WTC11 (cell line): ENCODE data around the gene HEATR5A.

ENCODE experiments used
- CREB1 ChIP-seq: sonication (generic); formaldehyde crosslinking; IDR thresholded peaks from 2 replicates; pipeline ENCODE4 v1.8.0; 2023; ENCODE audit warnings: mild to moderate bottlenecking, missing genetic modification reagents
- MYBL2 ChIP-seq: sonication (generic); formaldehyde crosslinking; IDR thresholded peaks from 2 replicates; pipeline ENCODE4 v1.8.1; 2023; ENCODE audit warnings: mild to moderate bottlenecking, moderate library complexity, missing genetic modification reagents
- ZNF219 ChIP-seq: sonication (generic); formaldehyde crosslinking; IDR thresholded peaks from 2 replicates; pipeline ENCODE4 v1.8.0; 2023; ENCODE audit warnings: missing genetic modification reagents, mild to moderate bottlenecking, borderline replicate concordance
- TF ChIP-seq, protein P1 (sequence below): sonication (generic); formaldehyde crosslinking; conservative IDR thresholded peaks from 2 replicates; pipeline ENCODE4 v1.8.1; 2023; ENCODE audit warnings: mild to moderate bottlenecking, low read depth, missing genetic modification reagents, moderate library complexity

DNA sequence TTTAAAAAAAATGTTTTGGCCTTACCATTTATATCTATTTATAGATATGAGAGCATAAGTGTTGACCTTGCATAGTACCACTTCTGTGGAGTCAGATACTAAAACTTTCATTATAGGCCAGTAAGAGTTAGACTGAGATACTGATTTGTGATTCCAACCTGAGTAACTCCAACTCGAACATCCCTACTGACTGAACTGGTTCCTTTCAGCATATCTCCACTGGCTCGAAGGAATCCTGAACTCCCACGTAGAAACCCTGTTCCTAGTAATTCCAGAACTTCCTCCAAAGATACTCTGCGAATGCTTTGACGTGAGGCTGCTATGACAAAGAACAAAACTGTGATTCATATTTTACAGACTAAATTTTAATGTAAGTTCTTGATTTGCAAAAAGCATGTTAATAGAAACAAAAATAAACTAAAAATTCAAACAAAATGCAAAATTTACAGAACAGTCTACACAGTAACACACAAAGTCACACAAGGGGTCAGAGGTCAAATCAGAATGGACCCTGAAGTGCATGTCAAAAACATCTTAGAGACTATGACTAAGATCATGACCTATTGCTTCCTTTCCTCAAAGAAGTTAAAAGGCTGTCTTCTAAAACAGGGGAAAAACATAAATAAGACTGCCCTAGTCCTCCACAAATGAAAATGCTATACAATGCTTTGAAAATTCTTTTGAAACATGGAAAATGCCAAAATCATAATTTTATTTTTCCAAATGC, 31.5 kb downstream of the HEATR5A start:
- TF ChIP-seq ZNF219 (CRISPR knock-in tag) (no peak), MYBL2 (CRISPR knock-in tag) (no peak), CREB1 (CRISPR knock-in tag) (no peak)
- TF ChIP-seq, protein P1, sequence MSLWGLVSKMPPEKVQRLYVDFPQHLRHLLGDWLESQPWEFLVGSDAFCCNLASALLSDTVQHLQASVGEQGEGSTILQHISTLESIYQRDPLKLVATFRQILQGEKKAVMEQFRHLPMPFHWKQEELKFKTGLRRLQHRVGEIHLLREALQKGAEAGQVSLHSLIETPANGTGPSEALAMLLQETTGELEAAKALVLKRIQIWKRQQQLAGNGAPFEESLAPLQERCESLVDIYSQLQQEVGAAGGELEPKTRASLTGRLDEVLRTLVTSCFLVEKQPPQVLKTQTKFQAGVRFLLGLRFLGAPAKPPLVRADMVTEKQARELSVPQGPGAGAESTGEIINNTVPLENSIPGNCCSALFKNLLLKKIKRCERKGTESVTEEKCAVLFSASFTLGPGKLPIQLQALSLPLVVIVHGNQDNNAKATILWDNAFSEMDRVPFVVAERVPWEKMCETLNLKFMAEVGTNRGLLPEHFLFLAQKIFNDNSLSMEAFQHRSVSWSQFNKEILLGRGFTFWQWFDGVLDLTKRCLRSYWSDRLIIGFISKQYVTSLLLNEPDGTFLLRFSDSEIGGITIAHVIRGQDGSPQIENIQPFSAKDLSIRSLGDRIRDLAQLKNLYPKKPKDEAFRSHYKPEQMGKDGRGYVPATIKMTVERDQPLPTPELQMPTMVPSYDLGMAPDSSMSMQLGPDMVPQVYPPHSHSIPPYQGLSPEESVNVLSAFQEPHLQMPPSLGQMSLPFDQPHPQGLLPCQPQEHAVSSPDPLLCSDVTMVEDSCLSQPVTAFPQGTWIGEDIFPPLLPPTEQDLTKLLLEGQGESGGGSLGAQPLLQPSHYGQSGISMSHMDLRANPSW (CRISPR knock-in tag): no peak
